Stimulated activated naive CD8-positive, alpha-beta T cell treated with anti-CD3 and anti-CD28 coated beads, Interleukin-15, Interleukin-2, amounts not matched to agents 100 ng/mL and 50 ng/mL, for 24 hours (primary cell): ENCODE results near the gene SEMA7A.
"Not testable (repeated sequence)": the region's sequence is repeated elsewhere in the genome, so short reads cannot be mapped to it uniquely, and the experiment has no call there.

Experiments
- H3K27ac Mint-ChIP-seq: one replicate; pipeline ENCODE4 v1.8.0; 2021; ENCODE audit warnings: mild to moderate bottlenecking, mixed read lengths
- H3K27me3 Mint-ChIP-seq: one replicate; pipeline ENCODE4 v1.8.0; 2021; ENCODE audit warnings: mixed read lengths
- H3K36me3 Mint-ChIP-seq: one replicate; pipeline ENCODE4 v1.8.0; 2021; ENCODE audit warnings: low read depth, mixed read lengths
- H3K4me1 Mint-ChIP-seq: one replicate; pipeline ENCODE4 v1.8.0; 2021; ENCODE audit warnings: low read depth, mixed read lengths
- H3K4me3 Mint-ChIP-seq: one replicate; pipeline ENCODE4 v1.8.0; 2021; ENCODE audit warnings: mild to moderate bottlenecking, mixed read lengths
- H3K9me3 Mint-ChIP-seq: one replicate; pipeline ENCODE4 v1.8.0; 2021; ENCODE audit warnings: mixed read lengths

The SEMA7A gene

GRCh38 chr15:74433592-74434262 lies at the start of gene SEMA7A:
TSS of gene SEMA7A (minus strand) at chr15:74433958. CDS start at chr15:74433918, 40 bp downstream.
- peaks cover 79% of the 10 kb centered on the region for H3K4me1 Mint-ChIP-seq
- peak within 1 kb of the TSS; percentile 94 for H3K27ac Mint-ChIP-seq
- peak within 1 kb of the TSS; percentile 95 for H3K4me3 Mint-ChIP-seq
- no peaks in the 10 kb centered on the region for H3K9me3 Mint-ChIP-seq
- no peaks in the 10 kb centered on the region for H3K27me3 Mint-ChIP-seq
- peaks cover 37% of the 10 kb centered on the region for H3K36me3 Mint-ChIP-seq

- Mint-ChIP-seq H3K27ac (no peak overlapping the region), H3K27me3 (no peaks in the 10 kb centered on the region), H3K4me1 (no peaks in the 10 kb centered on the region), H3K36me3 (peaks cover 27% of the 10 kb centered on the region), H3K4me3 (no peak overlapping the region), H3K9me3 (no peaks in the 10 kb centered on the region)
These were observed 48.9 kb upstream of the SEMA7A start for GRCh38 chr15:74482661-74483060.

GRCh38 chr15:74480364-74480763 lies 46.6 kb upstream of the SEMA7A start:
- not testable (repeated sequence) for H3K9me3 Mint-ChIP-seq, H3K27ac Mint-ChIP-seq, H3K4me3 Mint-ChIP-seq, H3K27me3 Mint-ChIP-seq
- Mint-ChIP-seq H3K4me1 (peaks cover 12% of the 10 kb centered on the region), H3K36me3 (peaks cover 38% of the 10 kb centered on the region)

- peaks cover 49% of the 10 kb centered on the region for H3K36me3 Mint-ChIP-seq
- H3K27ac Mint-ChIP-seq, H3K4me1 Mint-ChIP-seq, H3K4me3 Mint-ChIP-seq, H3K27me3 Mint-ChIP-seq, H3K9me3 Mint-ChIP-seq: not testable (repeated sequence)
These were observed 37.9 kb upstream of the SEMA7A start for GRCh38 chr15:74471621-74472020.

- H3K4me3 Mint-ChIP-seq = no peak overlapping the region
- H3K27me3 Mint-ChIP-seq = no peaks in the 10 kb centered on the region
- no peak overlapping the region for H3K27ac Mint-ChIP-seq
- H3K36me3 Mint-ChIP-seq = peaks cover 47% of the 10 kb centered on the region
- no peaks in the 10 kb centered on the region for H3K9me3 Mint-ChIP-seq
- H3K4me1 Mint-ChIP-seq = peaks cover 5% of the 10 kb centered on the region
These were observed 37.1 kb upstream of the SEMA7A start for GRCh38 chr15:74470631-74471395.

- Mint-ChIP-seq H3K27me3 (no peaks in the 10 kb centered on the region), H3K27ac (no peak overlapping the region), H3K9me3 (peaks cover 9% of the 10 kb centered on the region), H3K36me3 (peaks cover 47% of the 10 kb centered on the region), H3K4me1 (peaks cover 25% of the 10 kb centered on the region), H3K4me3 (no peak overlapping the region)
These were observed 34.7 kb upstream of the SEMA7A start for GRCh38 chr15:74468341-74469032.

GRCh38 chr15:74466570-74466969 lies 32.8 kb upstream of the SEMA7A start:
- no peaks in the 10 kb centered on the region for H3K27me3 Mint-ChIP-seq
- no peak overlapping the region for H3K4me3 Mint-ChIP-seq
- H3K9me3 Mint-ChIP-seq = peaks cover 9% of the 10 kb centered on the region
- peaks cover 43% of the 10 kb centered on the region for H3K4me1 Mint-ChIP-seq
- no peak overlapping the region for H3K27ac Mint-ChIP-seq
- peaks cover 50% of the 10 kb centered on the region for H3K36me3 Mint-ChIP-seq

- peaks cover 53% of the 10 kb centered on the region for H3K4me1 Mint-ChIP-seq
- H3K9me3 Mint-ChIP-seq = peaks cover 9% of the 10 kb centered on the region
These were observed 31.1 kb upstream of the SEMA7A start for GRCh38 chr15:74464897-74465296.

GRCh38 chr15:74464216-74464615 lies 30.5 kb upstream of the SEMA7A start:
- H3K4me1 Mint-ChIP-seq = peaks cover 55% of the 10 kb centered on the region
- H3K36me3 Mint-ChIP-seq = peaks cover 39% of the 10 kb centered on the region

More at GRCh38 chr15:74464897-74465296, 31.1 kb upstream of the SEMA7A start:
- Mint-ChIP-seq H3K36me3 (peaks cover 40% of the 10 kb centered on the region), H3K27ac (no peak overlapping the region), H3K4me3 (no peak overlapping the region), H3K27me3 (no peaks in the 10 kb centered on the region)

GRCh38 chr15:74463634-74464033 lies 29.9 kb upstream of the SEMA7A start:
- no peak overlapping the region for H3K27ac Mint-ChIP-seq
- H3K36me3 Mint-ChIP-seq = peaks cover 39% of the 10 kb centered on the region
- H3K4me3 Mint-ChIP-seq = peak overlapping the region; percentile 43
- H3K4me1 Mint-ChIP-seq = peaks cover 61% of the 10 kb centered on the region
- no peaks in the 10 kb centered on the region for H3K27me3 Mint-ChIP-seq
- peaks cover 9% of the 10 kb centered on the region for H3K9me3 Mint-ChIP-seq

More at GRCh38 chr15:74464216-74464615, 30.5 kb upstream of the SEMA7A start:
- peaks cover 9% of the 10 kb centered on the region for H3K9me3 Mint-ChIP-seq
- no peak overlapping the region for H3K27ac Mint-ChIP-seq
- no peaks in the 10 kb centered on the region for H3K27me3 Mint-ChIP-seq
- H3K4me3 Mint-ChIP-seq = peak overlapping the region; percentile 11

GRCh38 chr15:74461847-74462511 lies 28.2 kb upstream of the SEMA7A start:
- peaks cover 65% of the 10 kb centered on the region for H3K4me1 Mint-ChIP-seq
- H3K9me3 Mint-ChIP-seq = peaks cover 9% of the 10 kb centered on the region
- peak overlapping the region; percentile 98 for H3K4me3 Mint-ChIP-seq
- H3K27ac Mint-ChIP-seq = peak overlapping the region; percentile 98
- peaks cover 41% of the 10 kb centered on the region for H3K36me3 Mint-ChIP-seq
- no peaks in the 10 kb centered on the region for H3K27me3 Mint-ChIP-seq

GRCh38 chr15:74460871-74461846 lies 27.4 kb upstream of the SEMA7A start, which contains the start of gene UBL7:
TSS of gene UBL7 (minus strand) at chr15:74461160. CDS start at chr15:74458867, 2,293 bp downstream.
- H3K36me3 Mint-ChIP-seq = peaks cover 39% of the 10 kb centered on the region
- H3K27ac Mint-ChIP-seq = peak within 1 kb of the TSS; percentile 98
- peaks cover 66% of the 10 kb centered on the region for H3K4me1 Mint-ChIP-seq
- H3K9me3 Mint-ChIP-seq = peaks cover 9% of the 10 kb centered on the region
- H3K4me3 Mint-ChIP-seq = peak within 1 kb of the TSS; percentile 98
- no peaks in the 10 kb centered on the region for H3K27me3 Mint-ChIP-seq

GRCh38 chr15:74460298-74460697 lies 26.5 kb upstream of the SEMA7A start:
- Mint-ChIP-seq H3K4me3 (peak overlapping the region; percentile 98), H3K36me3 (peaks cover 41% of the 10 kb centered on the region), H3K27me3 (no peaks in the 10 kb centered on the region), H3K4me1 (peaks cover 65% of the 10 kb centered on the region), H3K27ac (peak overlapping the region; percentile 98), H3K9me3 (peaks cover 9% of the 10 kb centered on the region)
